Measurements from ENCODE around the gene ADAM22. TPM values are rescaled to one million over a fixed set of nuclear protein-coding genes. Genes with fewer than 3 reads are reported as not detected.

Gene ADAM22
- total RNA-seq, 2 donors from 2014 or later, result 1.0 to 3.6 TPM

- H3K27ac ChIP-seq, result no peak overlapping the region
- TF ChIP-seq CTCF (IDR thresholded peaks at IDR 0.05) (no peak), POLR2A (IDR thresholded peaks at IDR 0.05) (no peak)
- WGBS, 2 donors, result 56 to 60% methylated on average over 1 of the region's 1 CpG
Measured at GRCh38 chr7:88090240-88090639, 156.2 kb downstream of the ADAM22 start.

GRCh38 chr7:88090671-88091070 lies 156.6 kb downstream of the ADAM22 start:
- no peak for ATAC-seq

More at GRCh38 chr7:88090240-88090639, 156.2 kb downstream of the ADAM22 start:
- ATAC-seq (no peak), DNase-seq (no peak)
- Histone ChIP-seq H3K9me3 (no peaks in the 10 kb centered on the region), H3K27me3 (no peaks in the 10 kb centered on the region), H3K4me3 (no peak overlapping the region), H3K4me1 (no peaks in the 10 kb centered on the region), H3K36me3 (replicated peaks in 1 of 2; ENCODE audit: insufficient read depth in 1 of 2, low read depth in 2 of 2) (no peaks in the 10 kb centered on the region)
- intact Hi-C loops (cut with DNase I), result no loop called here

GRCh38 chr7:88091988-88092675 lies 158.1 kb downstream of the ADAM22 start:
- 96 to 97% methylated on average over 3 of the region's 3 CpGs for WGBS, 2 donors
- no peaks in the 10 kb centered on the region for H3K36me3 ChIP-seq (replicated peaks in 1 of 2; ENCODE audit: insufficient read depth in 1 of 2, low read depth in 2 of 2)
- DNase-seq (no peak), ATAC-seq (no peak)
- H3K4me3 ChIP-seq, result no peak overlapping the region
- no peaks in the 10 kb centered on the region for H3K9me3 ChIP-seq
- H3K27ac ChIP-seq, result no peak overlapping the region
- intact Hi-C loops (cut with DNase I), result no loop called here
- H3K27me3 ChIP-seq, result no peaks in the 10 kb centered on the region
- TF ChIP-seq CTCF (IDR thresholded peaks at IDR 0.05) (no peak), POLR2A (IDR thresholded peaks at IDR 0.05) (no peak)
- no peaks in the 10 kb centered on the region for H3K4me1 ChIP-seq

More at GRCh38 chr7:88090671-88091070, 156.6 kb downstream of the ADAM22 start:
- Histone ChIP-seq H3K27me3 (no peaks in the 10 kb centered on the region), H3K9me3 (no peaks in the 10 kb centered on the region), H3K36me3 (replicated peaks in 1 of 2; ENCODE audit: insufficient read depth in 1 of 2, low read depth in 2 of 2) (no peaks in the 10 kb centered on the region), H3K4me1 (no peaks in the 10 kb centered on the region), H3K27ac (no peak overlapping the region), H3K4me3 (no peak overlapping the region)
- 28 to 43% methylated on average over 2 of the region's 2 CpGs for WGBS, 2 donors
- no peak for DNase-seq
- intact Hi-C loops (cut with DNase I), result no loop called here
- no peak for TF ChIP-seq CTCF (IDR thresholded peaks at IDR 0.05)
- TF ChIP-seq POLR2A (IDR thresholded peaks at IDR 0.05), result no peak

GRCh38 chr7:88092676-88092999 lies 158.6 kb downstream of the ADAM22 start:
- Histone ChIP-seq H3K27ac (no peak overlapping the region), H3K27me3 (no peaks in the 10 kb centered on the region), H3K4me1 (no peaks in the 10 kb centered on the region), H3K9me3 (no peaks in the 10 kb centered on the region), H3K36me3 (replicated peaks in 1 of 2; ENCODE audit: insufficient read depth in 1 of 2, low read depth in 2 of 2) (no peaks in the 10 kb centered on the region), H3K4me3 (no peak overlapping the region)
- DNase-seq (no peak), ATAC-seq (no peak)
- intact Hi-C loops (cut with DNase I), result no loop called here
- TF ChIP-seq POLR2A (IDR thresholded peaks at IDR 0.05) (no peak), CTCF (IDR thresholded peaks at IDR 0.05) (no peak)

- no peak for DNase-seq
- ATAC-seq, result no peak
- no peaks in the 10 kb centered on the region for H3K9me3 ChIP-seq
- TF ChIP-seq CTCF (IDR thresholded peaks at IDR 0.05) (no peak), POLR2A (IDR thresholded peaks at IDR 0.05) (no peak)
- intact Hi-C loops (cut with DNase I), result no loop called here
- WGBS, 2 donors, result 90 to 92% methylated on average over 1 of the region's 1 CpG
- H3K4me3 ChIP-seq, result no peak overlapping the region
- no peak overlapping the region for H3K27ac ChIP-seq
- H3K36me3 ChIP-seq (replicated peaks in 1 of 2; ENCODE audit: insufficient read depth in 1 of 2, low read depth in 2 of 2), result no peaks in the 10 kb centered on the region
- H3K27me3 ChIP-seq, result no peaks in the 10 kb centered on the region
- H3K4me1 ChIP-seq, result no peaks in the 10 kb centered on the region
Measured at GRCh38 chr7:88101769-88102168, 167.7 kb downstream of the ADAM22 start.
